DOHH2 (cell line): ENCODE data around the gene TNRC6B.

Source experiments
- H3F3A ChIP-seq: fragments of 200-600 bp; sonication (generic), shearing (Covaris generic); 2 replicates; pipeline ENCODE4 v1.6.0; 2016; ENCODE audit warnings: antibody characterized with exemption, mild to moderate bottlenecking; ENCODE audit not compliant: control insufficient read depth, insufficient read depth
- H3K27ac ChIP-seq: fragments of 200-600 bp; sonication (generic); 2 replicates; pipeline ENCODE4 v1.5.1; 2014; ENCODE audit warnings: low read depth, mild to moderate bottlenecking, low read length, moderate library complexity
- H3K27me3 ChIP-seq: fragments of 200-600 bp; sonication (generic); 2 replicates; pipeline ENCODE4 v1.6.1; 2014; ENCODE audit warnings: mild to moderate bottlenecking, low read length, mixed read lengths; ENCODE audit not compliant: control insufficient read depth
- H3K36me3 ChIP-seq: fragments of 200-600 bp; sonication (generic); 2 replicates; pipeline ENCODE4 v1.6.1; 2014; ENCODE audit warnings: mild to moderate bottlenecking, low read length, moderate library complexity, mixed read lengths; ENCODE audit not compliant: control insufficient read depth
- H3K4me1 ChIP-seq: fragments of 200-600 bp; sonication (generic); 2 replicates; pipeline ENCODE4 v1.6.1; 2014; ENCODE audit warnings: mild to moderate bottlenecking, low read length, mixed read lengths; ENCODE audit not compliant: control insufficient read depth
- H3K4me2 ChIP-seq: fragments of 200-600 bp; sonication (generic); 2 replicates; pipeline ENCODE4 v1.6.0; 2014; ENCODE audit warnings: mild to moderate bottlenecking, low read length, moderate library complexity
- H3K4me3 ChIP-seq: fragments of 200-600 bp; sonication (generic); 2 replicates; pipeline ENCODE4 v1.5.1; 2014; ENCODE audit warnings: mild to moderate bottlenecking, low read length, mixed read lengths
- H3K79me2 ChIP-seq: fragments of 200-600 bp; sonication (generic); 2 replicates; pipeline ENCODE4 v1.6.1; 2014; ENCODE audit warnings: mild to moderate bottlenecking, low read length, mixed read lengths; ENCODE audit not compliant: control insufficient read depth
- H3K9me2 ChIP-seq: fragments of 200-600 bp; sonication (generic); replicated peaks from 2 replicates; pipeline ENCODE4 v1.6.1; 2014; ENCODE audit warnings: mild to moderate bottlenecking, low read length, mixed read lengths; ENCODE audit not compliant: control insufficient read depth
- H3K9me3 ChIP-seq: fragments of 200-600 bp; sonication (generic); 2 replicates; pipeline ENCODE4 v1.6.1; 2014; ENCODE audit warnings: antibody characterized with exemption, low read length, mixed read lengths; ENCODE audit not compliant: control insufficient read depth, insufficient read depth
- H4K20me1 ChIP-seq: fragments of 200-600 bp; sonication (generic); 2 replicates; pipeline ENCODE4 v1.6.0; 2014; ENCODE audit warnings: low read depth, mild to moderate bottlenecking, antibody characterized with exemption, low read length, moderate library complexity; ENCODE audit not compliant: control insufficient read depth, insufficient read depth
- CTCF ChIP-seq: fragments of 200-600 bp; sonication (generic); IDR thresholded peaks from one replicate; pipeline ENCODE4 v1.5.1; 2014; ENCODE audit warnings: antibody characterized with exemption, mild to moderate bottlenecking, low read depth, low read length; ENCODE audit not compliant: poor library complexity, severe bottlenecking
- EZH2phosphoT487 ChIP-seq: fragments of 200-600 bp; sonication (generic); IDR thresholded peaks from 2 replicates; pipeline ENCODE4 v1.6.1; 2017; ENCODE audit warnings: borderline replicate concordance, mild to moderate bottlenecking, antibody characterized with exemption, low read length, moderate library complexity, mixed read lengths

TNRC6B gene

GRCh38 chr22:40261783-40262182, 84.1 kb downstream of the TNRC6B start:
- no peaks in the 10 kb centered on the region for H3K9me3 ChIP-seq
- H3K79me2 ChIP-seq: peaks cover 8% of the 10 kb centered on the region
- H3K4me3 ChIP-seq: no peak overlapping the region
- H3K4me1 ChIP-seq: no peaks in the 10 kb centered on the region
- H3K27me3 ChIP-seq: no peaks in the 10 kb centered on the region
- peaks cover 51% of the 10 kb centered on the region for H3K36me3 ChIP-seq
- no peaks in the 10 kb centered on the region for H4K20me1 ChIP-seq
- no peaks in the 10 kb centered on the region for H3F3A ChIP-seq
- TF ChIP-seq EZH2phosphoT487: no peak
- no peak for TF ChIP-seq CTCF
- H3K4me2 ChIP-seq: no peak overlapping the region
- no peaks in the 10 kb centered on the region for H3K9me2 ChIP-seq
- no peak overlapping the region for H3K27ac ChIP-seq

GRCh38 chr22:40263191-40263590, 85.5 kb downstream of the TNRC6B start:
- H3K9me3 ChIP-seq: no peaks in the 10 kb centered on the region
- no peak overlapping the region for H3K27ac ChIP-seq
- H3K4me3 ChIP-seq: no peak overlapping the region
- TF ChIP-seq CTCF: no peak
- TF ChIP-seq EZH2phosphoT487: no peak
- H3K4me2 ChIP-seq: no peak overlapping the region
- no peaks in the 10 kb centered on the region for H4K20me1 ChIP-seq
- peaks cover 5% of the 10 kb centered on the region for H3K79me2 ChIP-seq
- no peaks in the 10 kb centered on the region for H3K9me2 ChIP-seq
- peaks cover 56% of the 10 kb centered on the region for H3K36me3 ChIP-seq
- H3K4me1 ChIP-seq: no peaks in the 10 kb centered on the region
- H3F3A ChIP-seq: no peaks in the 10 kb centered on the region
- no peaks in the 10 kb centered on the region for H3K27me3 ChIP-seq

- Histone ChIP-seq H3F3A (no peaks in the 10 kb centered on the region), H3K9me2 (no peaks in the 10 kb centered on the region), H3K9me3 (no peaks in the 10 kb centered on the region), H3K36me3 (peaks cover 51% of the 10 kb centered on the region), H3K4me1 (no peaks in the 10 kb centered on the region), H3K4me2 (no peak overlapping the region), H3K27ac (no peak overlapping the region), H3K27me3 (no peaks in the 10 kb centered on the region), H4K20me1 (no peaks in the 10 kb centered on the region), H3K4me3 (no peak overlapping the region), H3K79me2 (no peaks in the 10 kb centered on the region; the same call in 1 of the 2 replicates)
- no peak for TF ChIP-seq CTCF
- TF ChIP-seq EZH2phosphoT487: no peak
These were observed 88.1 kb downstream of the TNRC6B start for GRCh38 chr22:40265783-40266182.
